ACHN (cell line): Measurements from ENCODE around the gene GPAM.
"Not testable (repeated sequence)": the region's sequence is repeated elsewhere in the genome, so short reads cannot be mapped to it uniquely, and the experiment has no call there.

Source experiments
- DNase-seq: peaks from one replicate; pipeline ENCODE4 v3.0.0-alpha.2; 2015
- in situ Hi-C: cut with HindIII; loops from 2 replicates; pipeline ENCODE4 v1.10.0; 2017; ENCODE audit warnings: low sequenced_read_pairs, low pct_ligation_motif_present, low pct_unique_long_range_greater_than_20kb

Gene GPAM

DNA sequence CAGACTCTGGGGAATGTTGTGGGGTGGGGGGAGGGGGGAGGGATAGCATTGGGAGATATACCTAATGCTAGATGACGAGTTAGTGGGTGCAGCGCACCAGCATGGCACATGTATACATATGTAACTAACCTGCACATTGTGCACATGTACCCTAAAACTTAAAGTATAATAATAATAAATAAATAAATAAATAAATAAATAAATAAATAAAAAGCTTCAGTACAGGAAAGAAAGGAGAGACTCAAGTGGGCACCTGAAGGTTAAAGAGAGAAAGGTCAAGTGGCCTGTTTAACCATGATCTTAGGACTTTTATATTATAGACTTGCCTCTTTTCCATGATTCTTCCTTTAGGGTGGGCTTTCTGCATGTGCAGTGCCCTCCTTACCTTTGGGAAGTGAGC is 73.8 kb downstream of the GPAM start:
- in situ Hi-C loops, DNase-seq: not testable (repeated sequence)
